ENCODE measurements around the gene DAO. TPM values are rescaled to one million over a fixed set of nuclear protein-coding genes. Genes with fewer than 3 reads are reported as not detected.

Gene DAO
- total and polyA plus RNA-seq, 8 donors, result not detected

DNA sequence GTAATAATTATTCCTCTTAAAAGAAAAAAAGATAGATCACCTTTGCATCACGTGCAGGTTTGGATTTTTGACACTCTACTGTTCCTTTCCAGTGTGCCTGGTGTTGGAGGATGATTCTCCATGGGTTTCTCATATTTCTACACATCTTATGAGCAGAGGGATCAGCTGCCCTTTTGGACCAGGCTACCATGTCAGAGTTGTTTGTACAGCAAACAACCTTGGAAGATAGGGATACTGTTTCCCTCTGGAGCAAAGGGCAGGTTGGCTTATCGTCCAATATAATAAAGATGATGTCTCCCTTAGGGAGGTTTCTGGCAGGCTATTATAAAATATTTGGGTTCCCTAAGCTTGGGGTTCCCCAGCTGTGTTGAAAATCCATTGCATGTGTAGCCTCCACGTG is 42.1 kb downstream of the DAO start:
- no peak for ATAC-seq
- Histone ChIP-seq H3K27ac (no peak overlapping the region), H3K4me3 (no peak overlapping the region), H3K36me3 (no peaks in the 10 kb centered on the region), H3K4me1 (no peaks in the 10 kb centered on the region), H3K9me3 (no peaks in the 10 kb centered on the region), H3K27me3 (no peaks in the 10 kb centered on the region)
- WGBS, 2 donors, result 42 to 50% methylated on average over 3 of the region's 3 CpGs
- TF ChIP-seq, protein P1, sequence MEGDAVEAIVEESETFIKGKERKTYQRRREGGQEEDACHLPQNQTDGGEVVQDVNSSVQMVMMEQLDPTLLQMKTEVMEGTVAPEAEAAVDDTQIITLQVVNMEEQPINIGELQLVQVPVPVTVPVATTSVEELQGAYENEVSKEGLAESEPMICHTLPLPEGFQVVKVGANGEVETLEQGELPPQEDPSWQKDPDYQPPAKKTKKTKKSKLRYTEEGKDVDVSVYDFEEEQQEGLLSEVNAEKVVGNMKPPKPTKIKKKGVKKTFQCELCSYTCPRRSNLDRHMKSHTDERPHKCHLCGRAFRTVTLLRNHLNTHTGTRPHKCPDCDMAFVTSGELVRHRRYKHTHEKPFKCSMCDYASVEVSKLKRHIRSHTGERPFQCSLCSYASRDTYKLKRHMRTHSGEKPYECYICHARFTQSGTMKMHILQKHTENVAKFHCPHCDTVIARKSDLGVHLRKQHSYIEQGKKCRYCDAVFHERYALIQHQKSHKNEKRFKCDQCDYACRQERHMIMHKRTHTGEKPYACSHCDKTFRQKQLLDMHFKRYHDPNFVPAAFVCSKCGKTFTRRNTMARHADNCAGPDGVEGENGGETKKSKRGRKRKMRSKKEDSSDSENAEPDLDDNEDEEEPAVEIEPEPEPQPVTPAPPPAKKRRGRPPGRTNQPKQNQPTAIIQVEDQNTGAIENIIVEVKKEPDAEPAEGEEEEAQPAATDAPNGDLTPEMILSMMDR (IDR thresholded peaks at IDR 0.05), result no peak
- FAIRE-seq, result no peak
- DNase-seq, result no peak
- intact Hi-C loops (cut with DNase I), result no loop called here

DNA sequence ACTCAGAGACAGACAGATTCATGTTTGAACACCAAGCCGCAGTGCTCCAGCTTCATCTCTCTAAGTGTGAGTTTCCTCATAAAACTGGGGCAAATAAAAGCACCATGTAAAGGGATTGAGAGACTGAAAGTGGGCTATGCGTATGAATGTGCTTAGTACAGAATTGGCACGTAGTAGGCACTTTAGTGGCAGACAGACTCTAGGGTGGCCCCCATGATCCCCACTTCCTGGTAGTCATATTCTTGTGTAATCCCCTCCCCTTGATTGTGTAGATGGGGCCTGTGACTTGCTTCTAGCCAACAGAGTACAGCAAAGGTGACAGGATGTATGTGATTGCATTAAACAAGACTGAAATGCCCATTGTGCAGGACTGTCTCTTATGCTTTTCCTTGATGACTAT is 43.0 kb downstream of the DAO start:
- no peaks in the 10 kb centered on the region for H3K36me3 ChIP-seq
- ATAC-seq, result no peak
- FAIRE-seq, result no peak
- H3K9me3 ChIP-seq, result no peaks in the 10 kb centered on the region
- H3K4me3 ChIP-seq, result no peak overlapping the region
- 90 to 91% methylated on average over 3 of the region's 3 CpGs for WGBS, 2 donors
- intact Hi-C loops (cut with DNase I), result no loop called here
- TF ChIP-seq, protein P1 (IDR thresholded peaks at IDR 0.05), result no peak
- H3K27me3 ChIP-seq, result no peaks in the 10 kb centered on the region
- no peaks in the 10 kb centered on the region for H3K4me1 ChIP-seq
- no peak for DNase-seq
- no peak overlapping the region for H3K27ac ChIP-seq

DNA sequence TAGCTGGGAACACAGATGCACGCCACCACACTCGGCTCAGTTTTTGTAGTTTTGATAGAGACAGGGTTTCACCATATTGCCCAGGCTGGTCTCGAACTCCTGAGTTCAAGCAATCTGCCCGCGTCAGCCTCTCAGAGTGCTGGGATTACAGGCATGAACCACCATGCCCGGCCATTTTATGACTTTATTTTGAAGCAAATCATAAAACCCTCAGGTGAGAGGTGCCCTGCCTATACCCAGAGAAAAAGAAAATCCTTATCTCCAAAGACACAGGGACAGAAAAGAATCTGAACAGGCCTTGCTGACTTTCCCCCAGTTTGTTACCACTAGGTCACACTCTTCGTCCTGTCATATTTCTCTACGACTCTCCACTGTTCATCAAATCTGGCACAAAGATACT is 48.8 kb downstream of the DAO start:
- ATAC-seq (no peak), DNase-seq (no peak), FAIRE-seq (no peak)
- Histone ChIP-seq H3K4me3 (no peak overlapping the region), H3K27ac (no peak overlapping the region), H3K36me3 (no peaks in the 10 kb centered on the region), H3K4me1 (peaks cover 0 to 4% (median 0%) of the 10 kb centered on the region in 3 donors), H3K9me3 (no peaks in the 10 kb centered on the region), H3K27me3 (no peaks in the 10 kb centered on the region)
- WGBS, 2 donors, result 85 to 88% methylated on average over 8 of the region's 8 CpGs
- TF ChIP-seq, protein P1 (IDR thresholded peaks at IDR 0.05), result no peak
- intact Hi-C loops (cut with DNase I), result no loop called here

DNA sequence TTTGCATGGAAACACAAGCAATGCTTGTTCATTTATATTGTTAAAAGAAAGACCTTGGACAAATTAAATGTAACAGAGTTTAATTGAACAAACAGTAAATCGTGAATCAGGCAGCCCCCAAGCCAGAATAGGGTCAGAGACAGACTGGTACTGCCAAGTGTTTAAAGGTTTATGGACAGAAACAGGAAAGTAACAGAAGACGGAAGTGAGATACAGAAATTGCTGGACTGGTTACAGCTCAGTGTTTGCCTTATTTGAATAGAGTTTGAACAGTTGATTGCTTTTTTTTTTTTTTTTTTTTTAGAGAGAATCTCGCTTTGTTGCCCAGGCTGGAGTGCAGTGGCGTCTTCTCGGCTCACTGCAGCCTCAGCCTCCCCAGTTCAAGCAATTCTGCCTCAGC is 50.3 kb downstream of the DAO start:
- Histone ChIP-seq H3K36me3 (no peaks in the 10 kb centered on the region), H3K27me3 (no peaks in the 10 kb centered on the region), H3K27ac (peak overlapping the region in 3 of 4 donors; percentile 3 to 46 (median 30)), H3K4me3 (no peak overlapping the region), H3K4me1 (peaks cover 0 to 4% (median 0%) of the 10 kb centered on the region in 3 donors), H3K9me3 (no peaks in the 10 kb centered on the region)
- DNase-seq, result no peak
- intact Hi-C loops (cut with DNase I), result no loop called here
- TF ChIP-seq, protein P1 (IDR thresholded peaks at IDR 0.05), result no peak
- FAIRE-seq, result no peak
- WGBS, 2 donors, result 12 to 18% methylated on average over 5 of the region's 5 CpGs
- peak in 3 of 4 donors; percentile 71 to 79 (median 73) for ATAC-seq

DNA sequence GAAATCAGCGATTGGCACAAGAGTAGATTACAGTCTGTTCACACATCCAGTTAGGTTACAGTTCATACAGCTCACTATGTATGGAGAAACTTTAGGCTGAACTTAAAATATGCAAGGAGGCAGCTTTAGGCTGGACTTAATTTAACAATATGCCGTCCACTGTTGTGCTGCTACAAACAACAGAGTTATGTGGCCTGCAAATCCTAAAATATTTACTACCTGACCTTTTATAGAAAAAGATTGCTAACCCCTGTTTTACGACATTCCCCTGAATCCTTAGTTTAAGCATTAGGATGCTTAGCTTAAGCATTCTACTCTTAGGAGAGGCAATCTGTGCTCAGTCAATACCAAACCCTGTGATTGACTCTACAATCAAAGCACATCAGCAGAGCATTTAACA is 50.9 kb downstream of the DAO start:
- H3K36me3 ChIP-seq, result no peaks in the 10 kb centered on the region
- DNase-seq (no peak), ATAC-seq (no peak), FAIRE-seq (no peak)
- 93% methylated on average over 3 of the region's 3 CpGs for WGBS, 2 donors
- no peak overlapping the region for H3K27ac ChIP-seq
- TF ChIP-seq, protein P1 (IDR thresholded peaks at IDR 0.05), result no peak
- H3K27me3 ChIP-seq, result no peaks in the 10 kb centered on the region
- H3K9me3 ChIP-seq, result no peaks in the 10 kb centered on the region
- H3K4me3 ChIP-seq, result no peak overlapping the region
- intact Hi-C loops (cut with DNase I), result no loop called here
- H3K4me1 ChIP-seq, result peaks cover 0 to 4% (median 0%) of the 10 kb centered on the region in 3 donors
